ENCODE measurements around the gene C11orf98.

- TF ChIP-seq CTCF (IDR thresholded peaks at IDR 0.05; ENCODE audit: low read depth, low read length, poor library complexity, severe bottlenecking) (no peak), EZH2phosphoT487 (IDR thresholded peaks at IDR 0.05; ENCODE audit: borderline replicate concordance, low read length) (no peak)
Observed at GRCh38 chr11:62654297-62654696, 10.7 kb downstream of the C11orf98 start.
